K562 (cell line): ENCODE measurements around the gene MEST. TPM values are rescaled to one million over a fixed set of nuclear protein-coding genes. Genes with fewer than 3 reads are reported as not detected.

Experiments
- BCOR ChIP-seq: fragments of 450-650 bp; IDR thresholded peaks from 2 replicates; pipeline ENCODE4 v1.6.1; 2016
- CBFA2T2 ChIP-seq: fragments of 450-650 bp; conservative IDR thresholded peaks from 2 replicates; pipeline ENCODE4 v1.6.1; 2017; ENCODE audit warnings: mild to moderate bottlenecking
- CC2D1A ChIP-seq: fragments of 450-650 bp; IDR thresholded peaks from 2 replicates; pipeline ENCODE4 v1.6.1; 2017; ENCODE audit warnings: mild to moderate bottlenecking
- DIDO1 ChIP-seq: fragments of 450-650 bp; IDR thresholded peaks from 2 replicates; pipeline ENCODE4 v1.6.1; 2016; ENCODE audit warnings: low read depth, missing biosample characterization, missing genetic modification characterization
- EP300 ChIP-seq: IDR thresholded peaks from 2 replicates; pipeline ENCODE4 v1.6.1; 2012; ENCODE audit warnings: low read length, improper control_type of control experiment
- FOSL1 ChIP-seq: fragments of 200-800 bp; sonication (Bioruptor generic); conservative IDR thresholded peaks from 2 replicates; pipeline ENCODE4 v1.6.1; 2016; ENCODE audit warnings: missing genetic modification characterization, missing compliant biosample characterization
- FOXJ2 ChIP-seq: fragments of 200-800 bp; sonication (Bioruptor generic); IDR thresholded peaks from 2 replicates; pipeline ENCODE4 v1.6.1; 2016; ENCODE audit warnings: missing genetic modification characterization, missing compliant biosample characterization
- FOXK2 ChIP-seq, 2 experiments: fragments of 450-650 bp; IDR thresholded peaks in 1 of 2; conservative IDR thresholded peaks in 1 of 2; 2 replicates each; pipeline ENCODE4 v1.6.1; 2016; ENCODE audit warnings: low read depth in 2 of 2, mild to moderate bottlenecking in 1 of 2
- HMBOX1 ChIP-seq: sonication (generic); IDR thresholded peaks from 2 replicates; pipeline ENCODE4 v1.6.1; 2016
- HMGN3 ChIP-seq: IDR thresholded peaks from 2 replicates; pipeline ENCODE4 v1.6.1; 2011; ENCODE audit warnings: borderline replicate concordance, low read depth, mild to moderate bottlenecking, mixed read lengths, low read length; ENCODE audit not compliant: insufficient read length; ENCODE audit errors: extremely low read depth
- KHSRP ChIP-seq: fragments of 450-650 bp; IDR thresholded peaks from 2 replicates; pipeline ENCODE4 v1.6.1; 2017
- MTA1 ChIP-seq: fragments of 450-650 bp; IDR thresholded peaks from 2 replicates; pipeline ENCODE4 v1.6.1; 2017; ENCODE audit warnings: borderline replicate concordance
- NCOA2 ChIP-seq, 2 experiments: fragments of 450-650 bp; IDR thresholded peaks; 2 replicates each; pipeline ENCODE4 v1.6.1; 2018; ENCODE audit warnings: mild to moderate bottlenecking in 2 of 2, moderate library complexity in 1 of 2; ENCODE audit not compliant: partially characterized antibody in 2 of 2
- NONO ChIP-seq, 2 experiments: fragments of 200-400 bp in 1 of 2; fragments of 450-650 bp in 1 of 2; formaldehyde crosslinking in 1 of 2; IDR thresholded peaks; 2 replicates each; pipeline ENCODE4 v1.6.1; 2017; ENCODE audit warnings: low read depth in 2 of 2, mild to moderate bottlenecking in 2 of 2, moderate library complexity in 2 of 2, low read length in 1 of 2
- PKNOX1 ChIP-seq: fragments of 450-650 bp; IDR thresholded peaks from 2 replicates; pipeline ENCODE4 v1.6.1; 2016
- RNF2 ChIP-seq: sonication (generic); IDR thresholded peaks from 2 replicates; pipeline ENCODE4 v1.6.1; 2016
- SETDB1 ChIP-seq: IDR thresholded peaks from one replicate; pipeline ENCODE4 v1.6.1; 2012; ENCODE audit warnings: low read length, control low read depth, inconsistent platforms
- SLC30A9 ChIP-seq: fragments of 250-450 bp; sonication (Bioruptor Pico); IDR thresholded peaks from 2 replicates; pipeline ENCODE4 v1.8.0; 2022; ENCODE audit warnings: mild to moderate bottlenecking, moderate library complexity
- SMAD4 ChIP-seq: fragments of 250-450 bp; sonication (Bioruptor Pico); conservative IDR thresholded peaks from 2 replicates; pipeline ENCODE4 v1.8.0; 2021; ENCODE audit warnings: inconsistent platforms, mild to moderate bottlenecking, moderate library complexity
- SMARCA4 ChIP-seq: fragments of 450-650 bp; IDR thresholded peaks from 2 replicates; pipeline ENCODE4 v1.6.1; 2016
- SMARCC2 ChIP-seq: fragments of 450-650 bp; IDR thresholded peaks from 2 replicates; pipeline ENCODE4 v1.6.1; 2017; ENCODE audit warnings: antibody characterized with exemption, moderate library complexity, mild to moderate bottlenecking, low read depth
- SOX6 ChIP-seq: fragments of 450-650 bp; IDR thresholded peaks from 2 replicates; pipeline ENCODE4 v1.6.1; 2014; ENCODE audit warnings: mild to moderate bottlenecking
- TARDBP ChIP-seq: fragments of 450-650 bp; IDR thresholded peaks from 2 replicates; pipeline ENCODE4 v1.6.1; 2016
- TEAD4 ChIP-seq, 2 experiments: sonication (generic) in 1 of 2; formaldehyde crosslinking in 1 of 2; IDR thresholded peaks; 2 replicates each; pipeline versions ENCODE4 v1.6.1 to v1.8.0; 2012 to 2022; ENCODE audit warnings: borderline replicate concordance in 1 of 2, inconsistent platforms in 1 of 2, low read length in 1 of 2, mild to moderate bottlenecking in 1 of 2, missing genetic modification reagents in 1 of 2
- ZBTB9 ChIP-seq: fragments of 450-650 bp; formaldehyde crosslinking; IDR thresholded peaks from 2 replicates; pipeline ENCODE4 v1.4.0; 2020; ENCODE audit warnings: mild to moderate bottlenecking, moderate library complexity
- ZFP1 ChIP-seq: fragments of 450-650 bp; formaldehyde crosslinking; IDR thresholded peaks from 2 replicates; pipeline ENCODE4 v1.4.0; 2020; ENCODE audit warnings: mild to moderate bottlenecking, mixed read lengths
- ZFPM2 ChIP-seq: fragments of 250-450 bp; sonication (Bioruptor Pico); IDR thresholded peaks from 2 replicates; pipeline ENCODE4 v1.5.1; 2022; ENCODE audit warnings: mild to moderate bottlenecking
- ZNF274 ChIP-seq: IDR thresholded peaks from 2 replicates; pipeline ENCODE4 v1.6.1; 2011; ENCODE audit warnings: low read depth, mild to moderate bottlenecking, low read length, moderate library complexity, borderline replicate concordance
- ZNF444 ChIP-seq: fragments of 250-450 bp; sonication (Bioruptor Pico); IDR thresholded peaks from 2 replicates; pipeline ENCODE4 v1.4.0; 2020; ENCODE audit warnings: mild to moderate bottlenecking, moderate library complexity
- ZNF583 ChIP-seq: fragments of 250-450 bp; sonication (Bioruptor Pico); IDR thresholded peaks from 2 replicates; pipeline ENCODE4 v1.4.0; 2020
- polyA plus RNA-seq, 8 experiments: library from polyadenylated mRNA; depleted of rRNA in 4 of 8; stranded (reverse) in 5 of 8; unstranded in 3 of 8; fragments of >200 nt; fragmentation: Nextera tagmentation in 2 of 8; fragmentation: Illumina TruSeq in 1 of 8; extraction: Ambion mirVana in 2 of 8; extraction: Trizol in 1 of 8; gene quantifications; 2 replicates each; pipeline versions ENCODE4 v1.2.1 to v1.2.3, GENCODE V29; 2011 to 2014; ENCODE audit warnings: inconsistent platforms in 1 of 8, missing spikeins in 1 of 8
- total RNA-seq, 7 experiments: library from RNA; depleted of rRNA in 6 of 7; stranded (reverse); fragments of >200 nt in 6 of 7; fragmentation: Illumina TruSeq in 2 of 7; extraction: Trizol in 2 of 7; gene quantifications; 2 replicates each; pipeline versions ENCODE4 v1.2.1 to v1.2.3, GENCODE V29; 2011 to 2021; ENCODE audit warnings: low replicate concordance in 1 of 7

Gene MEST
- total and polyA plus RNA-seq, 9 of the 15 experiments (the other 6 are each of a cell fraction or from before 2014, with no cell fraction given) = 0.04 to 0.74 (median 0.36) TPM; not detected in 1

- peak; percentile 16; the same call in 1 of the 2 replicates for TF ChIP-seq HMBOX1
- 0 out of 2 replicates have a peak, but pooled peaks have one; percentile 28 for TF ChIP-seq CC2D1A
- peak; percentile 59; the same call in 1 of the 2 replicates for TF ChIP-seq RNF2
- TF ChIP-seq NCOA2 (IDR thresholded peaks at IDR 0.05; ENCODE audit: partially characterized antibody in 2 of 2) = no peak
- peak; percentile 93 for TF ChIP-seq SMARCC2
- peak; percentile 60; the same call in 1 of the 2 replicates for TF ChIP-seq TARDBP
- TF ChIP-seq HMGN3 = peak; percentile 59
- TF ChIP-seq FOSL1 = peak; percentile 61
- TF ChIP-seq ZFP1 (CRISPR knock-in tag) = no peak
- peak; percentile 96 for TF ChIP-seq FOXJ2
- TF ChIP-seq DIDO1 (tag) = no peak
- no peak for TF ChIP-seq SLC30A9 (CRISPR knock-in tag)
- peak; percentile 94 for TF ChIP-seq SMARCA4
- no peak; the same call in 1 of the 2 replicates for TF ChIP-seq PKNOX1
- TF ChIP-seq EP300 = peak; percentile 86
- TF ChIP-seq ZNF274 = no peak
- peak; percentile 91 for TF ChIP-seq SOX6
- TF ChIP-seq ZFPM2 (CRISPR knock-in tag) = no peak
- TF ChIP-seq CBFA2T2 = peak; percentile 83
- TF ChIP-seq BCOR = peak; percentile 37; the same call in 1 of the 2 replicates
- peak; percentile 95 for TF ChIP-seq TEAD4 (IDR thresholded peaks at IDR 0.05; ENCODE audit: low read length)
- no peak for TF ChIP-seq TEAD4 (CRISPR knock-in tag; IDR thresholded peaks at IDR 0.05; ENCODE audit: borderline replicate concordance)
- peak; percentile 41; the same call in 1 of the 2 replicates for TF ChIP-seq KHSRP
- no peak; the same call in 1 of the 2 replicates for TF ChIP-seq ZNF444 (CRISPR knock-in tag)
- TF ChIP-seq SETDB1 = no peak
- TF ChIP-seq ZNF583 (CRISPR knock-in tag) = no peak
- TF ChIP-seq FOXK2 (conservative IDR thresholded peaks at IDR 0.05 in 1 of 2, IDR thresholded peaks at IDR 0.05 in 1 of 2; ENCODE audit: low read depth in 2 of 2) = peak; percentile 59 to 66; a peak in 2 of 4 replicates
- 0 out of 2 replicates have a peak, but pooled peaks have one; percentile 52 for TF ChIP-seq ZBTB9 (CRISPR knock-in tag)
- TF ChIP-seq SMAD4 (CRISPR knock-in tag) = peak; percentile 45; the same call in 1 of the 2 replicates
- peak; percentile 70; the same call in 1 of the 2 replicates for TF ChIP-seq MTA1
- 0 out of 4 replicates have a peak, but pooled peaks of 1 of the 2 experiments have one; percentile 14 for TF ChIP-seq NONO (IDR thresholded peaks at IDR 0.05; ENCODE audit: low read depth in 2 of 2, low read length in 1 of 2)
Observed at GRCh38 chr7:130494431-130494858, 2.6 kb downstream of the MEST start (continued).
